Measurements from ENCODE around the gene RASAL1. TPM values are rescaled to one million over a fixed set of nuclear protein-coding genes. Genes with fewer than 3 reads are reported as not detected.

Gene RASAL1
- total and polyA plus RNA-seq, 7 donors = 0.89 TPM; not detected in 6

DNA sequence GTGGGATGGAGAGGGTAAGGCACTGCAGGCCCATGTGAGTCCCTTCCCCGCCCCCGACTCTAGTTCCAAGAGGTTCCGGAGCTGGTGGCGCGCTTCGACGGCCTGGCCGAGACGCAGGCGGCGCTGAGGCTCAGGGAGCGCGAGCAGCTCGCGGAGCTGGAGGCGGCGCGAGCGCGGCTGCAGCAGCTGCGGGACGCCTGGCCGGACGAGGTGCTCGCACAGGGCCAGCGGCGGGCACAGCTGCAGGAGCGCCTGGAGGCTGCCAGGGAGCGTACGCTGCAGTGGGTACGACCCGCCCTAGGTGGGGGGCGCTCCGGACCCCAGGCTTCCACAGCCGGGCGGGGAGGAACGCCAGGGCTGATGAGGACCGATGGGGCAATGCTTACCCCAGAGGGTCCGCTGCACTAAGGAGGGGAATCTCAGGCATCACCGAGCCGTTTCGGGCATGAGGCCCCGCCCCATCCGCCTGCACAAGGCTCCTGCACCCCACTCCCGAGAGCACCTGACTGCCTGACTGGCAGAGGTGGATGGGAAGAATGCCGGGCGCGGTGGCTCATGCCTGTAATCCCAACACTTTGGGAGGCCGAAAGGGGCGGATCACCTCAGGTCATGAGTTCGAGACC lies 18.9 kb upstream of the RASAL1 start:
- Histone ChIP-seq H3K36me3 (ENCODE audit: insufficient read depth in 1 of 2, low read depth in 1 of 2) (peaks cover 3 to 22% of the 10 kb centered on the region in 2 donors), H3K27ac (no peak overlapping the region), H3K9me3 (no peaks in the 10 kb centered on the region), H3K4me3 (no peak overlapping the region), H3K4me1 (peaks cover 8% of the 10 kb centered on the region), H3K27me3 (ENCODE audit: insufficient read depth in 3 of 3, low read length in 2 of 3) (peaks cover 0 to 59% (median 9%) of the 10 kb centered on the region in 3 donors)
- TF ChIP-seq CTCF (IDR thresholded peaks at IDR 0.05) = no peak
- no peak for ATAC-seq
- intact Hi-C loops (cut with DNase I) = loop anchor here (5.0 to 10.0 kb wide), 2 partner anchors 100 to 107 kb away; partner anchors contain the start of gene DTX1 (in 1 of the 2)
- no peak for DNase-seq
- 3 to 4% (median 4%) methylated on average over 41 to 51 of the region's 51 CpGs for WGBS, 3 donors

- DNase-seq (peak; percentile 62 to 75), ATAC-seq (peak; percentile 70 to 76 (median 72))
- 7 to 8% (median 7%) methylated on average over 69 to 70 of the region's 70 CpGs for WGBS, 3 donors
- Histone ChIP-seq H3K9me3 (no peaks in the 10 kb centered on the region), H3K27ac (no peak overlapping the region), H3K27me3 (ENCODE audit: insufficient read depth in 3 of 3, low read length in 2 of 3) (peaks cover 0 to 59% (median 9%) of the 10 kb centered on the region in 3 donors), H3K4me3 (peak overlapping the region; percentile 50), H3K36me3 (ENCODE audit: insufficient read depth in 1 of 2, low read depth in 1 of 2) (peaks cover 2 to 9% of the 10 kb centered on the region in 2 donors), H3K4me1 (peaks cover 8% of the 10 kb centered on the region)
- intact Hi-C loops (cut with DNase I) = loop anchor here (5.0 to 10.0 kb wide), 2 partner anchors 98 to 106 kb away; partner anchors contain the start of gene DTX1 (in 1 of the 2)
- no peak for TF ChIP-seq CTCF (IDR thresholded peaks at IDR 0.05)
Measured at GRCh38 chr12:113152835-113153814, 17.6 kb upstream of the RASAL1 start.

GRCh38 chr12:113152196-113152834 lies 16.8 kb upstream of the RASAL1 start:
- peaks cover 8% of the 10 kb centered on the region for H3K4me1 ChIP-seq
- no peak for TF ChIP-seq CTCF (IDR thresholded peaks at IDR 0.05)
- no peak for DNase-seq
- intact Hi-C loops (cut with DNase I) = loop anchor here (5.0 to 10.0 kb wide), 2 partner anchors 98 to 105 kb away; partner anchors contain the start of gene DTX1 (in 1 of the 2)
- H3K27me3 ChIP-seq (ENCODE audit: insufficient read depth in 3 of 3, low read length in 2 of 3) = peaks cover 0 to 63% (median 9%) of the 10 kb centered on the region in 3 donors
- H3K9me3 ChIP-seq = no peaks in the 10 kb centered on the region
- no peak for ATAC-seq
- peaks cover 0 to under 1% of the 10 kb centered on the region in 2 donors for H3K36me3 ChIP-seq (ENCODE audit: insufficient read depth in 1 of 2, low read depth in 1 of 2)
- 24 to 29% (median 26%) methylated on average over 9 of the region's 9 CpGs for WGBS, 3 donors
- H3K27ac ChIP-seq = no peak overlapping the region
- H3K4me3 ChIP-seq = peak overlapping the region; percentile 50

DNA sequence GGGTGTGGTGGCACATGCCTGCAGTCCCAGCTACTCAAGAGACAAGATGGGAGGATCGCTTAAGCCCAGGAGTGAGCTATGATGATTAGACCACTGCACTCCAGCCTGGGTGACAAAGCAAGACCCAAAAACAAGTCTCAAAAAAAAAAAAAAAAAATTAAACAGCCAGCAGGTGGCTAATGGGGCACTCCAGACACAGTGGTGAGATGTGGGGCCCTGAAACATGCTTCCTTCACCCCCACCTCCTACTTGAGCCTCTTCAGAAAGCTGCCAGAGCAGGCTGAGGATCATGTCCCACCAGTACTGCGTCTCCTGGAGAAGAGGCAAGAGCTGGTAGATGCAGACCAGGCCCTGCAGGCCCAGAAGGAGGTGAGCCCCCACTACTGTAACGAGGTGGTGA lies 16.1 kb upstream of the RASAL1 start:
- DNase-seq (no peak), ATAC-seq (no peak)
- H3K4me3 ChIP-seq = no peak overlapping the region
- H3K4me1 ChIP-seq = peaks cover 8% of the 10 kb centered on the region
- intact Hi-C loops (cut with DNase I) = loop anchor here (5.0 to 10.0 kb wide), 2 partner anchors 97 to 104 kb away; partner anchors contain the start of gene DTX1 (in 1 of the 2)
- H3K9me3 ChIP-seq = no peaks in the 10 kb centered on the region
- no peaks in the 10 kb centered on the region for H3K36me3 ChIP-seq (ENCODE audit: insufficient read depth in 1 of 2, low read depth in 1 of 2)
- TF ChIP-seq CTCF (IDR thresholded peaks at IDR 0.05) = no peak
- 91 to 97% (median 92%) methylated on average over 3 of the region's 3 CpGs for WGBS, 3 donors
- H3K27ac ChIP-seq = no peak overlapping the region
- H3K27me3 ChIP-seq (ENCODE audit: insufficient read depth in 3 of 3, low read length in 2 of 3) = peaks cover 0 to 64% (median 9%) of the 10 kb centered on the region in 3 donors

Measured in psoas muscle (tissue), 8 donors.